GM18517 (cell line): ENCODE measurements around the gene LZTS3.
"Not testable (repeated sequence)": the region's sequence is repeated elsewhere in the genome, so short reads cannot be mapped to it uniquely, and the experiment has no call there.

Experiments
- ATAC-seq: cut with Tn5 transposase; IDR thresholded peaks from one replicate; pipeline ENCODE4 v1.9.1; 2021; ENCODE audit warnings: mild to moderate bottlenecking, moderate library complexity; ENCODE audit not compliant: unreplicated experiment

LZTS3 gene

GRCh38 chr20:3172933-3173609 is at the start of gene LZTS3:
TSS of gene LZTS3 (minus strand) at chr20:3173549. CDS start at chr20:3167163, 6,386 bp downstream.
- ATAC-seq: peak; percentile 74

DNA sequence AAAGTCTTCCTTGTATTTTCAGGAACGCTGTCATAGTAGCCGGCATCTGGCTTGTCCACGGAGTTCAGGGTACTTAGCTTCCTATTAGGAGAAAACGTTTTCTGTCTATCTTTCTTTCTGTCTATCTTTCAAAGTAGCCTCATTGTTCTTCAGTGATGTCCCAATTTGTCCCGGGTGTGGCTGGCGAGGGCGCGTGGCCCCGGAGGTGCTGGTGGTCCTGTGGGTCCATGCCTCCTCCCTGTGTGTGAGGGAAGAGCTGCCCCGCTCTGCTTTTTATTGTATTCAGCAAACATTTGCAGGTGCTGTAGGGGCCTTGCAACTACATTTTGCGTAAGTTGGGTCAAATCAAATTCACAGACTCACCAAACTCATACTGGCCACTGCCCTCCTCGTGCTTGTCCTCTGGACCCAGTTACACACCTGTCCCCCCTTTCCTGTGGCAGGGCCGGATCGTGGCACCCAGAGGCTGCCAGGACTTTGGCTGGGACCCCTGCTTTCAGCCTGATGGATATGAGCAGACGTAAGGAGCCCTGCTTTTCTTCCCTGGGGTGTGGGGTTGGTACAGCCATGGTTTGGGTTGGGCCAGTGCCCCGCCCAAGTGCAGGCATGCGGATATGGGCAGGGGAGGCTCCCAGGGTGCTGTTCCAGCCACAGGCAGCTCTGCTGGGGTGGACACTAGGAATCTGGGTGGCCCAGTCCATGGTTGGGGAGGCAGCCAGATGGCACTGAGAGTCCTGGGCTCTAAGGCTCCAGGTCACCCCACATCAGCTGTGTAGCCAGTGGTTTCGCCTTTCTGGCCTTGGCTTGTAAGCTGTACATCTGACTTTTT is 48.3 kb upstream of the LZTS3 start:
- no peak for ATAC-seq

- ATAC-seq: peak; percentile 52
Observed at GRCh38 chr20:3218307-3218988, 45.1 kb upstream of the LZTS3 start.

- ATAC-seq: not testable (repeated sequence)
Observed at GRCh38 chr20:3215359-3215917, 42.1 kb upstream of the LZTS3 start.

DNA sequence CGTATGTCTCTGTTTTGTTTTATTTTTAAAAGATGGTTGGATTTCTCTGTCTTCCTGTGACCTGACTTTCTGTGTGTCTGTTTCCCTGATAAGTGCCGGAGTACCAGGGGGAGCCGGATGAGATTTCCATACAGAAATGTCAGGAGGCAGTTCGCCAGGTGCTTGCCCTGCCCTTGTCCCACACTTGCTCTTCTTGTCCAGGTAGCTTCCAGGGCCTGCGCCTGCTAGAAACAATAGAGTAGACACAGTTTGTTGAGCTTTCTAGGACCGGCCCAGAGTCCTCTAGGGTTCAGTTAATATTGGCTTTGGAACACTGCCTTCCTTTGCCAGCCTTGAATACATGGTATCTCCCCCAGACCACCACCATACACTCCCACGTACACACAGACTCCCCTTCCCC is 39.9 kb upstream of the LZTS3 start:
- no peak for ATAC-seq

GRCh38 chr20:3210346-3210745 is 37.0 kb upstream of the LZTS3 start:
- ATAC-seq: no peak

- ATAC-seq: no peak
Observed at GRCh38 chr20:3209946-3210317, 36.6 kb upstream of the LZTS3 start.

DNA sequence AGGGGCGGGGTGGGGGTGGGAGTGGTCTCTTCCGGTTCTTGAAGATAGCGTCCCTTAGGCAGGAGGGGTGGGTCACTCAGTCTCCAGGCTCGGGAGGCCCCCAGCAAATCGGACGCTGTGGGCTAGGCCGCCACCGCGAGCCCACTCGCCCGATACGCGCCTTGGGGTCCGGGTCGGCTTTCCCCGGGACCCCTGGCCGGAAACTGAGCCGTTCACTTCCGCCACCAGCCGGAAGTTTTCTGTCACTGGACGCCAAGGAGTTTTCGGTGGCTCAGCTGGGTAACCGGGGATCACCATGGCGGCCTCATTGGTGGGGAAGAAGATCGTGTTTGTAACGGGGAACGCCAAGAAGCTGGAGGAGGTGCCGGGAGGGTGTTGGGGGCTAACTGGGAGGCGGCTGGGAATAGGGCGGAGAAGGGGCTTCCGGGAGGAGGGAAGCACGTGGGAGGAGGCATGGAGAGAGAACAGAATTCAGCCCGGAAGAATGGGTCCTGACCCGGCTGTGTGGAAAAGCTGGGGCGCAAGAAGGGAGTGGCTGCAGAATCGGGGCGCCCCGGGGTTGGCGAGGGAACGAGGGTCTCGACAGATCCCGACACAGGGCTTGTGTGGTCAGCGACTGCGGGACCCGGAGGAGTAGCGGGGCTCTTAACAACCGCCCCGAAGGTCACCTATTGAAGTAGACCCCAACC is 36.1 kb upstream of the LZTS3 start, which contains the start of gene ITPA:
ITPA (plus strand) TSS at position 242 of the 689 bp plus-strand sequence; CDS start at position 296, 54 bp downstream.
- ATAC-seq: no peak

- ATAC-seq: no peak
Observed at GRCh38 chr20:3208786-3209256, 35.5 kb upstream of the LZTS3 start.

- ATAC-seq: peak; percentile 79
Observed at GRCh38 chr20:3204124-3204794, 30.9 kb upstream of the LZTS3 start, which contains the start of gene DDRGK1. TSS of gene DDRGK1 (minus strand) at chr20:3204682. CDS start at chr20:3204627, 55 bp downstream.

GRCh38 chr20:3203315-3204123 is 30.2 kb upstream of the LZTS3 start:
- ATAC-seq: peak; percentile 16

- ATAC-seq: no peak
Observed at GRCh38 chr20:3202965-3203314, 29.6 kb upstream of the LZTS3 start.

DNA sequence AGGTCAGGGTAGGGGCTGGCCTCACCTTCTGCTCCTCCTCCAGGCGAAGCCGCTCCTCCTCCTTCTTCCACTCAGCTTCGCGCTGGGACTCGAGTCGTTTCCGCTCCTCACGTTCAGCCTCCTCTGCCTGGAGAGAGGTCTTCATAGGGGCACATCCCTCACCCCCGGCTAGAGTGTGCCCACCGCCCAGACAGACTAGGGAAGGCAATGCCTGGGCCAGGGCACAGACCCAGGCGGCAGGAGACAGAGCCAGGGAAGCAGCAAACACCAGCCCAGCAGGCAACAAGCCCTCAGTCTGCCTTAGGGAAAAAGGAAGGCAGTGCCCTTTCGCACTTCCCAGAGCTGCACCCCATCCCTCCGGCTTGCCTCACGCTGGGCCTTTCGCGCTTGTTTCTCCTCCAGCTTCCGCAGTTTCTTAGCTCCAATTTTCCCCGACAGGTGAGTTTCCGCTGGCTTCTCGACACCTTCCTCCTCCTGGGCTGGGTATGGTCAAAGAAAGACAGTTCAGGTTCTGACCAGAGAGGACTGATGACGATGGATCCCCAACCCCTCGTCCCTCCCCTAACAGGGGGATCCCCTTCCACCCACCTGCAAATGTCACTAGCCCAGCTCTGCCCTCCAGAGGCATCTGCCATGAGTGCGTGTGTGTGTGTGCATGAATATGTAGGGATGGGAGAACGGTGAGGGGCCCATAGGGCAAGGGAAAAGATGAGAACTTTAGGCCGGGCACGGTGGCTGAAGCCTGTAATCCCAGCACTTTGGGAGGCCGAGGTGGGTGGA is 26.8 kb upstream of the LZTS3 start:
- no peak for ATAC-seq

GRCh38 chr20:3199206-3199605 is 25.9 kb upstream of the LZTS3 start:
- no peak for ATAC-seq

DNA sequence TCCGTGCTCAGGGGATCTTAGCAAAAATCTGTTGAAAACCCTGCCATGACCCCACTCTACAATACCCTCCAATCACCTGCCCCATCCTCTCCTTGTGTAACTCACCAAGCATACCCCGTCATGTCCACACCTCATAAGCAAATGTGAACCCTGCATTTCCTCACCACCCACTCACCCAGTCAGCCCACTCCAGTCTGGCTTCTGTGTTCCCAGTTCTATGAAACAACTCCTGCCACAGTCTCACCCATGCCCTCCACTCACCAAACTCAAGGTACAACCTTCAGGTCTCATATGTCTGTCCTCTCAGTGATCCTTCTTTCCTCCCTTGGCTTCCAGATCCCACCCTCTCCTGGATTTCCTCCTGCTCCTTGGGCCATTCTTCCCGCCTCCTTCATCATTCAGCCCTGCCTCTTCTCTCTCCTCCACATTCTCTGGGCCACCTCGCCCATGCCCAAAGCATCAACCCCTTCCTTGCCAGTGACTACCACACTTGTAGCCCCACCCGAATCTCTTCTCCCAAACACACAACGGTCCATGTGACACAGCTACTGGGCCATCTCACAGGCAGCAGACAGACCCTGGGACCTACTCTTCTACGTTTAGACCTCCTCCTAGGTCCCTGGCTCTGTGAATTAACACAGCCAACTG is 22.4 kb upstream of the LZTS3 start:
- no peak for ATAC-seq

DNA sequence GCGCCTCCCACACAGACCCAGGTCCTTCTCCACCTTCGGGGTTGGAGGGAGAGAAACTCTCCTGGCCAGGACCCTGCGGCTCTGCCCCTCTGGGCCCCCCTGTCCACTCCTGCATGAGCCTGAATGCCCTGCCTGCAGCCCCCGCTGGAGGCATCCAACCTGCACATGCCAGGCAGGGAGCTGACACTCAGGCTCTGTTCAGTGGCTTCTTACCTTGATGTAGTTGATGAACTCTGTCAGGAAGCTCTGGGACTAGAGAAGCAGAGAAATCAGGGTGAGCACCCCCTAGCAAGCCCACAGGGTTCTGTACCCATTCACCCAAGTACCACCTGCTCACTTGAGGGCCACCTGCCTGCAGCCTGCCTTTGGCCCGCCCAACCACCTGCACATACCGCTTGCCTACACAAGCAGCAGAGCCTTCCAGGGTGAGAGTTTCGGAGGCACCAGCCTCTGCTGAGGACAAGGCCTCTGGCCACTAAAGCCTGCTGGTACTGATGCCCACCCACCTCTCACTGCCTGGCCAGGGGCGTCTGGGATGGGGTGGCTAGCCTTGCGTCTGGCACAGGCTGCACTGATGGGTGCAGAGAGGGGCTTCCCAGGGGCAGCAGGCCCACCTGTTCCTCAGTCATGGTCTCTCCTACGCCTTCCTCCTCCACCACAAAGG is 21.4 kb upstream of the LZTS3 start:
- no peak for ATAC-seq
